H1 (cell line): ENCODE measurements around the gene PPP2R1A. TPM values are rescaled to one million over a fixed set of nuclear protein-coding genes. Genes with fewer than 3 reads are reported as not detected.

ENCODE experiments used
- CTCF ChIA-PET: fragments of 300-600 bp; sonication (Branson Sonifier 250); formaldehyde crosslinking; loops from one replicate; lab custom pipeline; 2021; ENCODE audit not compliant: partially characterized antibody; lab: Charles Lee
- POLR2A ChIA-PET: fragments of 300-600 bp; sonication (Branson Sonifier 250); formaldehyde crosslinking; loops from one replicate; lab custom pipeline; 2021; ENCODE audit warnings: inconsistent platforms; ENCODE audit not compliant: partially characterized antibody; lab: Charles Lee
- DNase-seq, 2 experiments: peaks; one replicate each; pipeline versions ENCODE4 v3.0.0 to v3.0.0-alpha.2; 2010 to 2022; ENCODE audit warnings: low spot score in 2 of 2, low read depth in 1 of 2, mixed read lengths in 1 of 2
- FAIRE-seq: peaks from 2 replicates; lab custom pipeline; 2011; peaks lifted over from hg19 to GRCh38; lab: Jason Lieb, UNC
- H2AFZ ChIP-seq: 2 replicates; pipeline ENCODE4 v1.8.1; 2012; ENCODE audit warnings: low read length, inconsistent platforms
- H2AK5ac ChIP-seq: 2 replicates; pipeline ENCODE4 v1.6.1; 2013; ENCODE audit warnings: low read depth, low read length
- H2BK120ac ChIP-seq: replicated peaks from 2 replicates; pipeline ENCODE3; 2013; ENCODE audit warnings: low read depth, low read length, inconsistent platforms
- H2BK12ac ChIP-seq: 2 replicates; pipeline ENCODE4 v1.6.1; 2013; ENCODE audit warnings: low read depth, low read length
- H2BK15ac ChIP-seq: 2 replicates; pipeline ENCODE4 v1.6.1; 2013; ENCODE audit warnings: low read length
- H2BK20ac ChIP-seq: 2 replicates; pipeline ENCODE4 v1.6.1; 2013; ENCODE audit warnings: low read length
- H2BK5ac ChIP-seq: 2 replicates; pipeline ENCODE4 v1.6.1; 2013; ENCODE audit warnings: low read depth, low read length
- H3K14ac ChIP-seq: 2 replicates; pipeline ENCODE4 v1.6.1; 2013; ENCODE audit warnings: inconsistent platforms; ENCODE audit not compliant: insufficient read length
- H3K18ac ChIP-seq: 2 replicates; pipeline ENCODE4 v1.6.1; 2013; ENCODE audit warnings: low read length; ENCODE audit errors: extremely low read depth
- H3K23ac ChIP-seq: 2 replicates; pipeline ENCODE4 v1.6.1; 2013; ENCODE audit warnings: inconsistent platforms; ENCODE audit not compliant: insufficient read length
- H3K23me2 ChIP-seq: 2 replicates; pipeline ENCODE4 v1.6.1; 2013; ENCODE audit warnings: low read depth, low read length
- H3K27ac ChIP-seq: 2 replicates; pipeline ENCODE4 v1.6.1; 2011; ENCODE audit warnings: low read depth, low read length, inconsistent platforms
- H3K27me3 ChIP-seq, 4 experiments: replicated peaks in 1 of 4; 1 replicate in 1 of 4; 2 replicates in 3 of 4; pipeline versions ENCODE4 v1.6.1 to v1.8.1; 2011 to 2013; ENCODE audit warnings: low read length in 3 of 4, mild to moderate bottlenecking in 3 of 4, inconsistent platforms in 2 of 4, mixed read lengths in 2 of 4, moderate library complexity in 1 of 4; ENCODE audit not compliant: control insufficient read depth in 3 of 4, insufficient read depth in 3 of 4; ENCODE audit errors: extremely low read depth in 1 of 4
- H3K36me3 ChIP-seq, 4 experiments: 2 replicates each; pipeline versions ENCODE4 v1.6.1 to v1.8.1; 2011 to 2013; ENCODE audit warnings: mild to moderate bottlenecking in 4 of 4, low read length in 3 of 4, moderate library complexity in 2 of 4, control low read depth in 1 of 4, inconsistent platforms in 1 of 4; ENCODE audit not compliant: insufficient read depth in 4 of 4, control insufficient read depth in 2 of 4
- H3K4ac ChIP-seq: replicated peaks from 2 replicates; pipeline ENCODE3; 2013; ENCODE audit warnings: low read length, low read depth, mixed read lengths, inconsistent platforms; ENCODE audit not compliant: insufficient read length
- H3K4me1 ChIP-seq, 4 experiments: replicated peaks in 1 of 4; 1 replicate in 1 of 4; 2 replicates in 3 of 4; pipeline versions ENCODE4 v1.6.1 to v1.8.1; 2011 to 2013; ENCODE audit warnings: low read length in 3 of 4, inconsistent platforms in 2 of 4, mixed read lengths in 1 of 4; ENCODE audit not compliant: insufficient read depth in 4 of 4, control insufficient read depth in 3 of 4
- H3K4me2 ChIP-seq, 2 experiments: 2 replicates each; pipeline versions ENCODE4 v1.6.1 to v1.8.1; 2011 to 2013; ENCODE audit warnings: low read depth in 2 of 2, low read length in 2 of 2, control low read depth in 1 of 2, inconsistent platforms in 1 of 2, mild to moderate bottlenecking in 1 of 2; ENCODE audit not compliant: insufficient read depth in 1 of 2
- H3K4me3 ChIP-seq, 4 experiments: fragments of 200-600, 300-600 bp in 1 of 4; sonication (generic), shearing (Covaris generic), sonication (Bioruptor Twin) in 1 of 4; 2 replicates each; pipeline versions ENCODE4 v1.5.1 to v1.8.1; 2011 to 2016; ENCODE audit warnings: low read length in 4 of 4, low read depth in 3 of 4, control low read depth in 2 of 4, inconsistent platforms in 2 of 4, mild to moderate bottlenecking in 2 of 4, mixed read lengths in 1 of 4, moderate library complexity in 1 of 4; ENCODE audit not compliant: insufficient read depth in 2 of 4; ENCODE audit errors: extremely low read depth in 1 of 4
- H3K56ac ChIP-seq: replicated peaks from 2 replicates; pipeline ENCODE3; 2013; ENCODE audit warnings: low read depth, mild to moderate bottlenecking, mixed read lengths, low read length, inconsistent platforms; ENCODE audit not compliant: insufficient read length
- H3K79me1 ChIP-seq: 2 replicates; pipeline ENCODE4 v1.6.1; 2013; ENCODE audit warnings: low read depth, low read length, control low read depth
- H3K79me2 ChIP-seq, 2 experiments: 2 replicates each; pipeline versions ENCODE4 v1.6.1 to v1.8.1; 2012 to 2013; ENCODE audit warnings: low read length in 2 of 2, mild to moderate bottlenecking in 2 of 2, inconsistent platforms in 1 of 2; ENCODE audit not compliant: insufficient read depth in 2 of 2, control insufficient read depth in 1 of 2
- H3K9ac ChIP-seq, 4 experiments: replicated peaks in 1 of 4; 1 replicate in 1 of 4; 2 replicates in 3 of 4; pipeline versions ENCODE4 v1.6.1 to v1.8.1; 2011 to 2013; ENCODE audit warnings: low read depth in 3 of 4, low read length in 3 of 4, control low read depth in 2 of 4, mild to moderate bottlenecking in 2 of 4, moderate library complexity in 2 of 4, inconsistent platforms in 1 of 4; ENCODE audit errors: extremely low read depth in 1 of 4
- H3K9me3 ChIP-seq, 2 experiments: 2 replicates each; pipeline versions ENCODE4 v1.6.1 to v1.8.1; 2012 to 2013; ENCODE audit warnings: mild to moderate bottlenecking in 2 of 2, moderate library complexity in 2 of 2, control low read depth in 1 of 2, inconsistent platforms in 1 of 2, low read depth in 1 of 2, low read length in 1 of 2, mixed read lengths in 1 of 2; ENCODE audit not compliant: insufficient read depth in 2 of 2
- H4K20me1 ChIP-seq, 2 experiments: replicated peaks in 1 of 2; 2 replicates each; pipeline versions ENCODE3 to v1.8.1; 2011 to 2013; ENCODE audit warnings: inconsistent platforms in 2 of 2, low read length in 2 of 2, mild to moderate bottlenecking in 1 of 2; ENCODE audit not compliant: insufficient read depth in 2 of 2, control insufficient read depth in 1 of 2
- H4K5ac ChIP-seq: 2 replicates; pipeline ENCODE4 v1.6.1; 2013; ENCODE audit warnings: low read length, low read depth, mixed read lengths, inconsistent platforms; ENCODE audit not compliant: insufficient read length
- H4K8ac ChIP-seq: 2 replicates; pipeline ENCODE4 v1.8.0; 2013; ENCODE audit warnings: mild to moderate bottlenecking, moderate library complexity, low read length, inconsistent platforms; ENCODE audit not compliant: insufficient read depth; ENCODE audit errors: extremely low read depth
- H4K91ac ChIP-seq: replicated peaks from 2 replicates; pipeline ENCODE3; 2013; ENCODE audit warnings: low read length, mixed read lengths, inconsistent platforms; ENCODE audit not compliant: insufficient read length
- POLR2A ChIP-seq, 2 experiments: IDR thresholded peaks; 1 replicate in 1 of 2; 2 replicates in 1 of 2; pipeline ENCODE4 v1.6.1; 2011; ENCODE audit warnings: low read depth in 2 of 2, low read length in 2 of 2, mild to moderate bottlenecking in 2 of 2; ENCODE audit errors: control extremely low read depth in 1 of 2
- WGBS, 2 experiments: shearing (Covaris generic) in 1 of 2; methylation state at CpG; one replicate each; pipeline versions ENCODE4 v1.1.6 to v1.1.7; 2013 to 2015; ENCODE audit warnings: low lambda C conversion rate in 2 of 2, mixed read lengths in 2 of 2, inconsistent platforms in 1 of 2, low coverage in 1 of 2, missing lambda C conversion rate in 1 of 2; ENCODE audit not compliant: insufficient replicate concordance in 2 of 2, insufficient coverage in 1 of 2, insufficient read length in 1 of 2; ENCODE audit errors: extremely low coverage in 1 of 2, missing lambda C conversion rate in 1 of 2; 5-methylcytosine and 5-hydroxymethylcytosine counted together
- polyA plus RNA-seq, 7 experiments: library from polyadenylated mRNA; depleted of rRNA in 3 of 7; stranded (reverse) in 5 of 7; unstranded in 2 of 7; fragments of >200 nt in 5 of 7; fragments of 200-250 nt in 2 of 7; gene quantifications; 1 replicate in 5 of 7; 2 replicates in 1 of 7; 4 replicates in 1 of 7; pipeline versions ENCODE4 v1.2.1 to v1.2.3, GENCODE V29; 2011 to 2013; ENCODE audit warnings: missing spikeins in 2 of 7, mixed read lengths in 2 of 7
- total RNA-seq: library from RNA; stranded (reverse); fragmentation: NEBNext Ultra II Directional; extraction: Animal tissue kit (Norgen Biotek cat#: 25700); gene quantifications from 2 replicates; pipeline ENCODE4 v1.2.1, GENCODE V29; 2021
- TF ChIP-seq, protein P1 (sequence below): IDR thresholded peaks from 2 replicates; pipeline ENCODE4 v1.6.1; 2011; ENCODE audit warnings: low read depth, mild to moderate bottlenecking, low read length; ENCODE audit not compliant: insufficient read depth

The PPP2R1A gene
- total and polyA plus RNA-seq, 2 of the 8 experiments (the other 6 are each of a cell fraction or from before 2014, with no cell fraction given): 380 to 382 TPM

- Histone ChIP-seq H3K79me2 (peaks cover 0 to 11% of the 10 kb centered on the region in 2 experiments; a peak in 2 of 4 replicates), H2BK15ac (no peak overlapping the region), H3K4ac (no peak overlapping the region), H3K23me2 (no peaks in the 10 kb centered on the region), H3K79me1 (peaks cover 5% of the 10 kb centered on the region), H3K9me3 (no peaks in the 10 kb centered on the region), H4K5ac (no peak overlapping the region), H3K14ac (no peak overlapping the region), H2BK12ac (no peak overlapping the region), H3K4me3 (no peak overlapping the region), H4K20me1 (peaks cover 6 to 8% of the 10 kb centered on the region in 2 experiments), H3K4me2 (no peak overlapping the region), H2AK5ac (no peak overlapping the region), H2AFZ (no peak overlapping the region), H3K23ac (no peak overlapping the region), H4K8ac (no peak overlapping the region), H3K27ac (no peak overlapping the region), H3K9ac (no peak overlapping the region), H3K27me3 (no peaks in the 10 kb centered on the region; a peak in 1 of 7 replicates), H2BK120ac (no peak overlapping the region), H3K56ac (no peak overlapping the region), H2BK5ac (peak overlapping the region; percentile 44; the same call in 1 of the 2 replicates), H3K36me3 (peaks cover 37 to 81% (median 75%) of the 10 kb centered on the region in 4 experiments), H3K4me1 (no peaks in the 10 kb centered on the region), H3K18ac (no peak overlapping the region), H2BK20ac (no peak overlapping the region), H4K91ac (no peak overlapping the region)
- WGBS, 2 experiments: 90% methylated on average over 11 of the region's 11 CpGs; no CpG with 5 or more reads in 1 of the 2 experiments
- DNase-seq (no peak), FAIRE-seq (no peak)
- CTCF ChIA-PET: interaction anchor here (0.6 kb wide), 1 partner anchor 27 kb away, joined by 3 read pairs; no protein-coding TSS in a partner anchor
- TF ChIP-seq POLR2A (IDR thresholded peaks at IDR 0.05; ENCODE audit: control extremely low read depth in 1 of 2, low read depth in 2 of 2, low read length in 2 of 2): no peak
- TF ChIP-seq, protein P1, sequence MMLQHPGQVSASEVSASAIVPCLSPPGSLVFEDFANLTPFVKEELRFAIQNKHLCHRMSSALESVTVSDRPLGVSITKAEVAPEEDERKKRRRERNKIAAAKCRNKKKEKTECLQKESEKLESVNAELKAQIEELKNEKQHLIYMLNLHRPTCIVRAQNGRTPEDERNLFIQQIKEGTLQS: no peak
- POLR2A ChIA-PET: interaction anchor here (1.0 to 3.2 kb wide), 2 partner anchors 9 to 12 kb away, joined by 3 to 10 read pairs; no protein-coding TSS in a partner anchor
Observed at GRCh38 chr19:52211926-52212571, 22.2 kb downstream of the PPP2R1A start.
